ENCODE results near the gene ANGPTL1. TPM values are rescaled to one million over a fixed set of nuclear protein-coding genes. Genes with fewer than 3 reads are reported as not detected.

ANGPTL1 gene
- total RNA-seq, 4 donors from 2014 or later = 48.4 to 79.3 (median 66.6) TPM

DNA sequence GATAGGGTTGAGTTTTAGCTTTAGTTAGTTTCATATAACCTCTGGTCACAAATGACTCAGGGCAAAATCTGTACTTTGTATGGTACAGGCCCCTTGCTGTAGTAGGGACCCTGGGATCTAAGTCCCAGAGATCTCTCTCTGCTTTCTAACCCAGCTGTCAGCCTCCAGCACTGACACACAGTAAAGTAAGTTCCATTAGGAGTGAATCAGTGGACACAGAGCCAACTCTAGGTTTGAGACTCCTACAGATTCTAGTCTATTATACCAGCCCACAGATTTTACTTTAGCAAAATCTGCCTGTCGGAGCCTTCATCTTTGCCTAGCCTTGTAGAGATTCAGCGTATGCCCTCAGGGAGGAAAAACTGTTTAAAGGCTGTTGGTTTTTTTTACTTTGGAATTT, 52.5 kb downstream of the ANGPTL1 start:
- 89 to 92% methylated on average over 2 of the region's 2 CpGs for WGBS, 2 donors
- no peaks in the 10 kb centered on the region for H3K4me1 ChIP-seq
- H3K27me3 ChIP-seq = no peaks in the 10 kb centered on the region
- H3K9me3 ChIP-seq = no peaks in the 10 kb centered on the region
- DNase-seq = no peak
- intact Hi-C loops (cut with DNase I) = no loop called here
- TF ChIP-seq POLR2A (IDR thresholded peaks at IDR 0.05) = no peak
- TF ChIP-seq CTCF (IDR thresholded peaks at IDR 0.05) = no peak
- no peak overlapping the region for H3K27ac ChIP-seq
- H3K4me3 ChIP-seq (replicated peaks in 1 of 3) = no peak overlapping the region
- no peaks in the 10 kb centered on the region for H3K36me3 ChIP-seq

GRCh38 chr1:178810585-178810984, 60.3 kb downstream of the ANGPTL1 start:
- Histone ChIP-seq H3K27me3 (no peaks in the 10 kb centered on the region), H3K9me3 (no peaks in the 10 kb centered on the region), H3K36me3 (no peaks in the 10 kb centered on the region), H3K4me3 (replicated peaks in 1 of 3) (no peak overlapping the region), H3K27ac (no peak overlapping the region), H3K4me1 (no peaks in the 10 kb centered on the region)
- TF ChIP-seq POLR2A (IDR thresholded peaks at IDR 0.05) (no peak), CTCF (IDR thresholded peaks at IDR 0.05) (no peak)
- no peak for DNase-seq
- intact Hi-C loops (cut with DNase I) = no loop called here

- no peak for DNase-seq
- Histone ChIP-seq H3K36me3 (no peaks in the 10 kb centered on the region), H3K27me3 (no peaks in the 10 kb centered on the region), H3K4me1 (no peaks in the 10 kb centered on the region), H3K4me3 (replicated peaks in 1 of 3) (no peak overlapping the region), H3K9me3 (no peaks in the 10 kb centered on the region), H3K27ac (no peak overlapping the region)
- intact Hi-C loops (cut with DNase I) = no loop called here
- TF ChIP-seq POLR2A (IDR thresholded peaks at IDR 0.05) (no peak), CTCF (IDR thresholded peaks at IDR 0.05) (no peak)
- 97 to 98% methylated on average over 3 of the region's 3 CpGs for WGBS, 2 donors
These were observed 62.3 kb downstream of the ANGPTL1 start for GRCh38 chr1:178808529-178808928.

- 97 to 98% methylated on average over 9 of the region's 9 CpGs for WGBS, 2 donors
- Histone ChIP-seq H3K9me3 (no peaks in the 10 kb centered on the region), H3K4me1 (no peaks in the 10 kb centered on the region), H3K27ac (no peak overlapping the region), H3K27me3 (no peaks in the 10 kb centered on the region), H3K4me3 (replicated peaks in 1 of 3) (no peak overlapping the region), H3K36me3 (no peaks in the 10 kb centered on the region)
- intact Hi-C loops (cut with DNase I) = no loop called here
- DNase-seq = no peak
- TF ChIP-seq CTCF (IDR thresholded peaks at IDR 0.05) (no peak), POLR2A (IDR thresholded peaks at IDR 0.05) (no peak)
These were observed 64.1 kb downstream of the ANGPTL1 start for GRCh38 chr1:178806665-178807300.

- no peaks in the 10 kb centered on the region for H3K36me3 ChIP-seq
- H3K4me1 ChIP-seq = no peaks in the 10 kb centered on the region
- H3K27me3 ChIP-seq = no peaks in the 10 kb centered on the region
- no peak for DNase-seq
- WGBS, 2 donors = 90 to 93% methylated on average over 3 of the region's 3 CpGs
- intact Hi-C loops (cut with DNase I) = no loop called here
- TF ChIP-seq CTCF (IDR thresholded peaks at IDR 0.05) = no peak
- no peak for TF ChIP-seq POLR2A (IDR thresholded peaks at IDR 0.05)
- no peak overlapping the region for H3K4me3 ChIP-seq (replicated peaks in 1 of 3)
- H3K27ac ChIP-seq = no peak overlapping the region
- H3K9me3 ChIP-seq = no peaks in the 10 kb centered on the region
These were observed 68.0 kb downstream of the ANGPTL1 start for GRCh38 chr1:178802873-178803272.

Other genes with a start within 250 kb of the ANGPTL1 start
- 10 to 100 TPM; 15.3 to 31.4 (median 17.7) TPM for gene RALGPS2, start 145.8 kb downstream of the ANGPTL1 start, total RNA-seq
- gene FAM20B, start 154.8 kb upstream of the ANGPTL1 start, total RNA-seq = 10 to 100 TPM; 24.3 to 39.2 (median 30.6) TPM
- 10 to 100 TPM; 30.0 to 57.4 (median 45.2) TPM for gene TOR3A, start 211.0 kb upstream of the ANGPTL1 start, total RNA-seq

Measured in thyroid gland (tissue), 4 donors.